Fibroblast of peridontal ligament (primary cell): ENCODE results near the gene ARHGEF37.
"Not testable (repeated sequence)": the region's sequence is repeated elsewhere in the genome, so short reads cannot be mapped to it uniquely, and the experiment has no call there.

Source experiments
- DNase-seq: peaks from one replicate; pipeline ENCODE4 v3.0.0-alpha.2; 2010; ENCODE audit errors: extremely low read depth

The ARHGEF37 gene

GRCh38 chr5:149647334-149647733 lies 66.0 kb downstream of the ARHGEF37 start:
- no peak for DNase-seq

GRCh38 chr5:149648464-149649393 lies 67.4 kb downstream of the ARHGEF37 start:
- not testable (repeated sequence) for DNase-seq

GRCh38 chr5:149649730-149650129 lies 68.4 kb downstream of the ARHGEF37 start:
- not testable (repeated sequence) for DNase-seq

GRCh38 chr5:149651686-149652085 lies 70.4 kb downstream of the ARHGEF37 start:
- no peak for DNase-seq

GRCh38 chr5:149652697-149653096 lies 71.4 kb downstream of the ARHGEF37 start:
- no peak for DNase-seq

- no peak for DNase-seq
These were observed 72.9 kb downstream of the ARHGEF37 start for GRCh38 chr5:149654231-149654630.

GRCh38 chr5:149654883-149655505 lies 73.7 kb downstream of the ARHGEF37 start:
- DNase-seq = no peak

GRCh38 chr5:149656576-149657182 lies 75.4 kb downstream of the ARHGEF37 start:
- no peak for DNase-seq

GRCh38 chr5:149657324-149657723 lies 76.0 kb downstream of the ARHGEF37 start:
- DNase-seq = no peak

- DNase-seq = no peak
These were observed 77.0 kb downstream of the ARHGEF37 start for GRCh38 chr5:149658299-149658698.

- no peak for DNase-seq
These were observed 82.8 kb downstream of the ARHGEF37 start for GRCh38 chr5:149664083-149664482.

- no peak for DNase-seq
These were observed 83.5 kb downstream of the ARHGEF37 start for GRCh38 chr5:149664666-149665415.

GRCh38 chr5:149665416-149666175 lies 84.3 kb downstream of the ARHGEF37 start:
- DNase-seq = no peak

GRCh38 chr5:149666212-149666852 lies 85.0 kb downstream of the ARHGEF37 start:
- DNase-seq = peak; percentile 21

- peak; percentile 37 for DNase-seq
These were observed 86.0 kb downstream of the ARHGEF37 start for GRCh38 chr5:149667084-149667828.

GRCh38 chr5:149667829-149668330 lies 86.6 kb downstream of the ARHGEF37 start:
- DNase-seq = no peak

GRCh38 chr5:149669273-149669672 lies 88.0 kb downstream of the ARHGEF37 start:
- DNase-seq = not testable (repeated sequence)

- DNase-seq = no peak
These were observed 90.2 kb downstream of the ARHGEF37 start for GRCh38 chr5:149671544-149671943.

- DNase-seq = no peak
These were observed 91.6 kb downstream of the ARHGEF37 start for GRCh38 chr5:149672701-149673476.
